Nephron (organoid): ENCODE results near the gene ADAMTS10.
A peak's percentile ranks its signal among the peaks of the same experiment; 100 is the strongest.
"Not testable (repeated sequence)": the region's sequence is repeated elsewhere in the genome, so short reads cannot be mapped to it uniquely, and the experiment has no call there.

ENCODE experiments used
- H3K27ac Mint-ChIP-seq, 3 experiments: 2 replicates each; pipeline ENCODE4 v1.8.0; 2020; ENCODE audit warnings: mixed read lengths in 3 of 3, mild to moderate bottlenecking in 2 of 3, moderate library complexity in 1 of 3
- H3K27me3 Mint-ChIP-seq: 2 replicates; pipeline ENCODE4 v1.8.0; 2021; ENCODE audit warnings: low read depth, mild to moderate bottlenecking, moderate library complexity, mixed read lengths
- H3K36me3 Mint-ChIP-seq: 2 replicates; pipeline ENCODE4 v1.8.0; 2020; ENCODE audit warnings: low read depth, mixed read lengths
- H3K4me1 Mint-ChIP-seq: 2 replicates; pipeline ENCODE4 v1.8.0; 2020; ENCODE audit warnings: mixed read lengths
- H3K4me3 Mint-ChIP-seq, 3 experiments: 2 replicates each; pipeline ENCODE4 v1.8.0; 2020; ENCODE audit warnings: mild to moderate bottlenecking in 3 of 3, mixed read lengths in 3 of 3, moderate library complexity in 2 of 3
- H3K9me3 Mint-ChIP-seq: 2 replicates; pipeline ENCODE4 v1.8.0; 2020; ENCODE audit warnings: mixed read lengths
- TF ChIP-seq, protein P1 (sequence below), 3 experiments: fragments of 200-600 bp; sonication (generic); IDR thresholded peaks; one replicate each; pipeline ENCODE4 v1.5.0; 2021; ENCODE audit warnings: antibody characterized with exemption in 3 of 3; ENCODE audit not compliant: unreplicated experiment in 3 of 3

ADAMTS10 gene

DNA sequence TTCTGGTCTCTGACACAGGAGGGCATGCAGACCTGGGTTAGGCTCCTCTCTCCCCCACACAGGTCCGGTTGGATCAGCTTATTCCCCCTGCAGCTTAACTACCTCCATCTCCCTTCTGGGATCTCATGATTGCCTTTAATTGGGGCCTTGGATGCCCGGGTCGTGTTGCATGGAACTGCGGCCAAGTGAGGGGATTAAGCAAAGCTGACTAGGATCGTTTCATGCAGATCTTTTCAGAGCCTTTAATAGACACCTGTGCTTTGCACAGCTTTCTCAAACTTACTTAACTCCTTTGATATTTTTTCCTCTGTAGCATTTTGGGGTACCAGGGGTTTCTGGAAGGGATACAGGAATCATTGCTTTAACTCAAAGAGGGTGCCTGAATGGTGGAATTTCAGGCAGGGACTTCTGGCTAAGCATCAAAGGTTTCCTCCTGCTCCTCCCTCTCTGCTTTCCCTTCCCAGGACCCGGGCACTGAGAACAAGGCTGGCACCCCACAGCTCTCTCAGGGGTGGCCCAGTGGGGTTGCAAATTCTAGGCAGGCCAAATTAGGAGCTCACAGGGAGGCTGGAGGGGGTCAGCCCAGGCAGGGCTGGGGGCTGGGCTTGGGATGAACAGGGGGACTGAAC, 20.4 kb upstream of the ADAMTS10 start:
- H3K27ac Mint-ChIP-seq, result peak overlapping the region in 2 of 3 experiments; percentile 20 to 31
- TF ChIP-seq, protein P1, sequence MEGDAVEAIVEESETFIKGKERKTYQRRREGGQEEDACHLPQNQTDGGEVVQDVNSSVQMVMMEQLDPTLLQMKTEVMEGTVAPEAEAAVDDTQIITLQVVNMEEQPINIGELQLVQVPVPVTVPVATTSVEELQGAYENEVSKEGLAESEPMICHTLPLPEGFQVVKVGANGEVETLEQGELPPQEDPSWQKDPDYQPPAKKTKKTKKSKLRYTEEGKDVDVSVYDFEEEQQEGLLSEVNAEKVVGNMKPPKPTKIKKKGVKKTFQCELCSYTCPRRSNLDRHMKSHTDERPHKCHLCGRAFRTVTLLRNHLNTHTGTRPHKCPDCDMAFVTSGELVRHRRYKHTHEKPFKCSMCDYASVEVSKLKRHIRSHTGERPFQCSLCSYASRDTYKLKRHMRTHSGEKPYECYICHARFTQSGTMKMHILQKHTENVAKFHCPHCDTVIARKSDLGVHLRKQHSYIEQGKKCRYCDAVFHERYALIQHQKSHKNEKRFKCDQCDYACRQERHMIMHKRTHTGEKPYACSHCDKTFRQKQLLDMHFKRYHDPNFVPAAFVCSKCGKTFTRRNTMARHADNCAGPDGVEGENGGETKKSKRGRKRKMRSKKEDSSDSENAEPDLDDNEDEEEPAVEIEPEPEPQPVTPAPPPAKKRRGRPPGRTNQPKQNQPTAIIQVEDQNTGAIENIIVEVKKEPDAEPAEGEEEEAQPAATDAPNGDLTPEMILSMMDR (IDR thresholded peaks at IDR 0.05; ENCODE audit: unreplicated experiment in 3 of 3), result no peak
- H3K4me3 Mint-ChIP-seq, result no peak overlapping the region
- H3K4me1 Mint-ChIP-seq, result peaks cover 9% of the 10 kb centered on the region
- H3K36me3 Mint-ChIP-seq, result no peaks in the 10 kb centered on the region
- peaks cover 11% of the 10 kb centered on the region for H3K27me3 Mint-ChIP-seq
- H3K9me3 Mint-ChIP-seq, result peaks cover 7% of the 10 kb centered on the region

DNA sequence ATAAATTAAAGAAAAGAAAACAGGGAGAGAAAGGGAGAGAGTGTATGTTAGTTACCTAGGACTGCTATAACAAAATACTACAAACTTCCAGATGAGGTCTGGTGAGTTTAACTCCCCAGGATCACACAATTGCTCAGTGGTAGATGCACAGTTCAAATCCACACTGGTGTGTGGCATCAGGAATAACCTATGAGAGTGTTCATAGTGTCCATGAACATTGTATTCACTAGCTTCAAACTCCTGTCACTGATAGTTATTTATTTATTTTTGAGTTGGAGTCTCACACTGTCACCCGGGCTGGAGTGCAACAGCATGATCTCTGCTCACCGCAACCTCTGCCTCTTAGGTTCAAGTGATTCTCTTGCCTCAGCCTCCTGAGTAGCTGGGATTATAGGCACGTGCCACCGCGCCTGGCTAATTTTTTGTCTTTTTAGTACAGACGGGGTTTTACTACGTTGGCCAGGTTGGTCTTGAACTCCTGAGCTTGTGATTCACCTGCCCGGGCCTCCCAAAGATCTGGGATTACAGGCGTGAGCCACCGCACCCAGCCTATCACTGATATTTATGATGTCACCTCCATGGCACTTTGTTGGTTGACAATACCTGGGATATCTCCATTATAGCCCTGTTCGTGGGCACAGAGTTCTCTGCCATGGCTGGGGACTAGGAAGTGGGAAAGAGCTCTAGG, 19.6 kb upstream of the ADAMTS10 start, which contains the start of gene NFILZ:
Gene NFILZ, plus strand, starts transcription at position 638 of the 688 bp plus-strand sequence. CDS start 46,133 bp downstream, outside the sequence.
- Mint-ChIP-seq H3K4me3 (no peak within 1 kb of the TSS), H3K36me3 (no peaks in the 10 kb centered on the region), H3K27ac (peak within 1 kb of the TSS; percentile 31 to 63 (median 40)), H3K4me1 (peaks cover 9% of the 10 kb centered on the region), H3K9me3 (peaks cover 7% of the 10 kb centered on the region), H3K27me3 (peaks cover 11% of the 10 kb centered on the region)
- TF ChIP-seq, protein P1 (IDR thresholded peaks at IDR 0.05; ENCODE audit: unreplicated experiment in 3 of 3), result no peak

DNA sequence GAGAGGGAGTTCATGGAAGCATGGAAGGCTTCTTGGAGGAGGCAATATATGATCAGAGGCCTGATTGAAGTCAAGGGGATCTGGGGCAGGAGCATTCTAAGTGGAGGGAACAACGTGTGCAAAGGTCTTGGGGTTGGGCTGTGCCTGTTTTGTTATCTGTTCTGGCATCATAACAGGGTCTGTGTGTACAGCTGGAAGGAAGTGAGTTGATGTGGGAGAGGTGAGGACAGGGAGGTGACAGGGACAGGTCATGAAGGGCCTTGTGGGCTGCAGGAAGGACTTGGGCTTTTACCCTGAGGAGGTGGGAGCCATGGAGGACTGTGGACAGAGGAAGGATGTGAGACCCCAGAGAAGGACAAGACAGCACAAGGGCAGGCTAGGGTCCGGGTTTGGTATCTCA, 18.7 kb upstream of the ADAMTS10 start:
- Mint-ChIP-seq H3K4me1 (peaks cover 9% of the 10 kb centered on the region), H3K27me3 (peaks cover 11% of the 10 kb centered on the region), H3K9me3 (peaks cover 7% of the 10 kb centered on the region), H3K27ac (no peak overlapping the region), H3K4me3 (no peak overlapping the region), H3K36me3 (no peaks in the 10 kb centered on the region)
- TF ChIP-seq, protein P1 (IDR thresholded peaks at IDR 0.05; ENCODE audit: unreplicated experiment in 3 of 3), result no peak

DNA sequence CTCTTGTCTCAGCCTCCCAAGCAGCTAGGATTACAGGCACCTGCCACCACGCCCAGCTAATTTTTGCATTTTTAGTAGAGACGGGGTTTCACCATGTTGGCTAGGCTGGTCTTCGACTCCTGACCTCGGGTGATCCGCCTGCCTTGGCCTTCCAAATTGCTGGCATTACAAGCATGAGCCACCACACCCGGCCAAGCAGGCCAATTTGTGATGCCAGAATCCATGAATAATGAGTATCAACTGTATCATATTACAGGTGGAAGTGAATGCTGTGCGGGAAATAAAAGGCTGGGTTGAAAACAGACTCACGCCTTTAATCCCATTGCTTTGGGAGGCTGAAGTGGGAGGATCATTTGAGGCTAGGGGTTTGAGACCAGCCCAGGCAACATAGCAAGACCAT, 16.3 kb upstream of the ADAMTS10 start:
- H3K27me3 Mint-ChIP-seq, result peaks cover 8% of the 10 kb centered on the region
- H3K9me3 Mint-ChIP-seq, result peaks cover 7% of the 10 kb centered on the region
- TF ChIP-seq, protein P1 (IDR thresholded peaks at IDR 0.05; ENCODE audit: unreplicated experiment in 3 of 3), result no peak
- H3K36me3 Mint-ChIP-seq, result no peaks in the 10 kb centered on the region
- H3K4me1 Mint-ChIP-seq, result peaks cover 9% of the 10 kb centered on the region
- no peak overlapping the region for H3K4me3 Mint-ChIP-seq
- no peak overlapping the region for H3K27ac Mint-ChIP-seq

DNA sequence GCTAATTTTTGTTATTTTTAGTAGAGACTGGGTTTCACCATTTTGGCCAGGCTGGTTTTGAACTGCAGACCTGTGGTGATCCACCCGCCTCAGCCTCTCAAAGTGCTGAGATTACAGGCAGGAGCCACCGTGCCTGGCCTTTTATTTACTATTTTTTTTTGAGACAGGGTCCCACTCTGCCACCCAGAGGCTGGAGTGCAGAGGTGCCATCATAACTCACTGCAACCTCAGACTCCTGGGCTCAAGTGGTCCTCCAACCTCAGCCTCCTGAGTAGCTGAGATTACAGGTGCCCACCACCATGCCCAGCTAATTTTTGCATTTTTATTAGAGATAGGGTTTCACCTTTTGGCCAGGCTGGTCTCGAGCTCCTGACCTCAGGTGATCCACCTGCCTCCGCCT, 12.4 kb upstream of the ADAMTS10 start:
- H3K9me3 Mint-ChIP-seq, H3K27ac Mint-ChIP-seq, H3K36me3 Mint-ChIP-seq, H3K4me1 Mint-ChIP-seq, H3K4me3 Mint-ChIP-seq: not testable (repeated sequence)
- TF ChIP-seq, protein P1 (IDR thresholded peaks at IDR 0.05; ENCODE audit: unreplicated experiment in 3 of 3), result peak in 1 of 3 experiments; percentile 9
- peaks cover 11% of the 10 kb centered on the region for H3K27me3 Mint-ChIP-seq
